B cell (primary cell): ENCODE results near the gene TLR8. TPM values are rescaled to one million over a fixed set of nuclear protein-coding genes. Genes with fewer than 3 reads are reported as not detected.

ENCODE experiments used
- ATAC-seq: fragments of 200-7000 bp; cut with Tn5 transposase; one replicate; pipeline ENCODE4 v1.10.0; 2021; ENCODE audit warnings: low read depth, mild to moderate bottlenecking, moderate number of reproducible peaks, moderate library complexity
- CTCF ChIA-PET: fragments of 350-600 bp; sonication (Branson Sonifier 250); formaldehyde crosslinking; loops from one replicate; lab custom pipeline; 2021; ENCODE audit warnings: antibody characterized with exemption, inconsistent platforms; lab: Charles Lee
- POLR2A ChIA-PET: fragments of 350-600 bp; sonication (Branson Sonifier 250); formaldehyde crosslinking; loops from one replicate; lab custom pipeline; 2021; ENCODE audit warnings: antibody characterized with exemption; lab: Charles Lee
- DNase-seq: peaks from one replicate; pipeline ENCODE4 v3.0.0; 2013
- H2AFZ ChIP-seq: 2 replicates; pipeline ENCODE4 v1.6.1; 2012; ENCODE audit warnings: mild to moderate bottlenecking, low read depth, low read length; ENCODE audit not compliant: insufficient read depth, poor library complexity, severe bottlenecking
- H3K27ac ChIP-seq, 2 donors: 1 replicate in 1 of 2; 2 replicates in 1 of 2; pipeline ENCODE4 v1.5.1; 2012 to 2013; ENCODE audit warnings: low read length in 2 of 2, mild to moderate bottlenecking in 2 of 2, moderate library complexity in 1 of 2
- H3K27me3 ChIP-seq, 4 experiments: fragments of 200-600 bp in 1 of 4; sonication (generic) in 1 of 4; replicated peaks in 1 of 4; 1 replicate in 2 of 4; 2 replicates in 2 of 4; pipeline versions ENCODE4 v1.6.1 to v1.7.0; 2013 to 2016; ENCODE audit warnings: low read length in 3 of 4, mild to moderate bottlenecking in 2 of 4, mixed read lengths in 1 of 4, moderate library complexity in 1 of 4; ENCODE audit not compliant: insufficient read depth in 4 of 4, control insufficient read depth in 3 of 4; ENCODE audit errors: control extremely low read depth in 1 of 4
- H3K36me3 ChIP-seq, 2 experiments: replicated peaks in 1 of 2; 1 replicate in 1 of 2; 2 replicates in 1 of 2; pipeline versions ENCODE4 v1.6.1 to v1.7.1; 2013; ENCODE audit warnings: low read length in 1 of 2; ENCODE audit not compliant: insufficient read depth in 2 of 2, control insufficient read depth in 1 of 2; ENCODE audit errors: control extremely low read depth in 1 of 2, extremely low read depth in 1 of 2
- H3K4me1 ChIP-seq, 2 donors: fragments of 200-600 bp in 1 of 2; sonication (generic) in 1 of 2; 1 replicate in 1 of 2; 2 replicates in 1 of 2; pipeline versions ENCODE4 v1.5.1 to v1.6.1; 2013 to 2017; ENCODE audit warnings: low read length in 2 of 2; ENCODE audit not compliant: control insufficient read depth in 2 of 2, insufficient read depth in 2 of 2
- H3K4me2 ChIP-seq: replicated peaks from 2 replicates; pipeline ENCODE3; 2012; ENCODE audit warnings: mild to moderate bottlenecking, low read depth, low read length; ENCODE audit not compliant: poor library complexity, severe bottlenecking
- H3K4me3 ChIP-seq, 5 experiments: fragments of 200-600 bp in 1 of 5; sonication (generic) in 1 of 5; 1 replicate in 3 of 5; 2 replicates in 2 of 5; pipeline versions ENCODE4 v1.5.1 to v1.7.0; 2011 to 2016; ENCODE audit warnings: low read length in 4 of 5, mild to moderate bottlenecking in 4 of 5, low read depth in 2 of 5, control low read depth in 1 of 5, moderate library complexity in 1 of 5; ENCODE audit not compliant: insufficient read depth in 1 of 5; ENCODE audit errors: control extremely low read depth in 1 of 5, extremely low read depth in 1 of 5
- H3K79me2 ChIP-seq: fragments of 200-600 bp; sonication (generic); one replicate; pipeline ENCODE4 v1.6.0; 2016; ENCODE audit warnings: low read length; ENCODE audit not compliant: control insufficient read depth, insufficient read depth
- H3K9ac ChIP-seq: fragments of 200-600 bp; sonication (generic); 2 replicates; pipeline ENCODE4 v1.6.1; 2017; ENCODE audit warnings: mild to moderate bottlenecking, low read length, moderate library complexity
- H3K9me3 ChIP-seq, 3 donors: one replicate each; pipeline versions ENCODE4 v1.6.1 to v1.7.1; 2013; ENCODE audit warnings: low read length in 2 of 3; ENCODE audit not compliant: control insufficient read depth in 2 of 3, insufficient read depth in 1 of 3; ENCODE audit errors: control extremely low read depth in 1 of 3
- H4K20me1 ChIP-seq: 2 replicates; pipeline ENCODE4 v1.6.0; 2012; ENCODE audit warnings: mild to moderate bottlenecking, low read length; ENCODE audit not compliant: insufficient read depth, control insufficient read depth, poor library complexity, severe bottlenecking
- H3K27ac Mint-ChIP-seq: one replicate; pipeline ENCODE4 v1.8.0; 2021; ENCODE audit warnings: mixed read lengths
- H3K27me3 Mint-ChIP-seq: one replicate; pipeline ENCODE4 v1.8.0; 2021; ENCODE audit warnings: mixed read lengths
- H3K4me1 Mint-ChIP-seq: one replicate; pipeline ENCODE4 v1.8.0; 2021; ENCODE audit warnings: mixed read lengths
- H3K4me3 Mint-ChIP-seq: one replicate; pipeline ENCODE4 v1.8.0; 2021; ENCODE audit warnings: mixed read lengths
- H3K9me3 Mint-ChIP-seq: one replicate; pipeline ENCODE4 v1.8.0; 2022; ENCODE audit warnings: mixed read lengths; ENCODE audit not compliant: insufficient read depth
- CTCF ChIP-seq: fragments of 200-600 bp; IDR thresholded peaks from one replicate; pipeline ENCODE4 v1.8.0; 2022; ENCODE audit warnings: antibody characterized with exemption, mild to moderate bottlenecking
- EZH2 ChIP-seq: IDR thresholded peaks from 2 replicates; pipeline ENCODE4 v1.6.1; 2012; ENCODE audit warnings: borderline replicate concordance, low read depth, mild to moderate bottlenecking, moderate library complexity, low read length; ENCODE audit not compliant: insufficient read depth, poor library complexity, severe bottlenecking
- WGBS: methylation state at CpG from one replicate; pipeline ENCODE4 v1.1.5; 2013; ENCODE audit warnings: missing lambda C conversion rate; ENCODE audit not compliant: insufficient coverage; 5-methylcytosine and 5-hydroxymethylcytosine counted together
- intact Hi-C: fragments of 100-400 bp; cut with micrococcal nuclease; formaldehyde crosslinking; loops from one replicate; pipeline ENCODE4 v1.10.0; 2022
- polyA plus RNA-seq: library from polyadenylated mRNA; depleted of rRNA; stranded (reverse); fragments of >200 nt; gene quantifications from 2 replicates; pipeline ENCODE4 v1.2.3, GENCODE V29; 2012
- total RNA-seq, 2 donors: library from RNA; stranded (reverse); fragments of 120-200 nt in 1 of 2; gene quantifications; 1 replicate in 1 of 2; 2 replicates in 1 of 2; pipeline versions ENCODE4 v1.2.3 to v1.2.4, GENCODE V29; 2013 to 2022

TLR8 gene
- total and polyA plus RNA-seq, 2 donors (not counting 1 experiment from before 2014, with no cell fraction given), result 0.19 to 0.39 TPM

GRCh38 chrX:12874581-12874980 is 31.8 kb upstream of the TLR8 start:
- intact Hi-C loops, result no loop called here
- no peak overlapping the region for H2AFZ ChIP-seq
- no peaks in the 10 kb centered on the region for H3K9me3 ChIP-seq
- Mint-ChIP-seq H3K9me3 (no peaks in the 10 kb centered on the region), H3K27ac (peak overlapping the region; percentile 85), H3K4me1 (peaks cover 62% of the 10 kb centered on the region), H3K4me3 (peak overlapping the region; percentile 38), H3K27me3 (no peaks in the 10 kb centered on the region)
- peak overlapping the region; percentile 52 to 68 for H3K27ac ChIP-seq
- ChIA-PET CTCF (interaction anchor here (0.7 to 1.2 kb wide), 2 partner anchors 19 to 59 kb away, joined by 3 to 4 read pairs; no protein-coding TSS in a partner anchor), POLR2A (no interaction called here)
- H4K20me1 ChIP-seq, result no peaks in the 10 kb centered on the region
- peaks cover 0 to 32% of the 10 kb centered on the region in 2 experiments for H3K36me3 ChIP-seq
- H3K27me3 ChIP-seq, result no peaks in the 10 kb centered on the region
- peak overlapping the region in 1 of 5 experiments; percentile 36 for H3K4me3 ChIP-seq
- peak overlapping the region; percentile 28 for H3K4me2 ChIP-seq
- TF ChIP-seq EZH2 (no peak), CTCF (no peak)
- WGBS, result no CpG with 5 or more reads among the region's 4 CpGs
- H3K9ac ChIP-seq, result no peak overlapping the region
- no peak for DNase-seq
- peak; percentile 35 for ATAC-seq
- H3K4me1 ChIP-seq, result peaks cover 38 to 50% of the 10 kb centered on the region in 2 donors
- H3K79me2 ChIP-seq, result peaks cover 57% of the 10 kb centered on the region

DNA sequence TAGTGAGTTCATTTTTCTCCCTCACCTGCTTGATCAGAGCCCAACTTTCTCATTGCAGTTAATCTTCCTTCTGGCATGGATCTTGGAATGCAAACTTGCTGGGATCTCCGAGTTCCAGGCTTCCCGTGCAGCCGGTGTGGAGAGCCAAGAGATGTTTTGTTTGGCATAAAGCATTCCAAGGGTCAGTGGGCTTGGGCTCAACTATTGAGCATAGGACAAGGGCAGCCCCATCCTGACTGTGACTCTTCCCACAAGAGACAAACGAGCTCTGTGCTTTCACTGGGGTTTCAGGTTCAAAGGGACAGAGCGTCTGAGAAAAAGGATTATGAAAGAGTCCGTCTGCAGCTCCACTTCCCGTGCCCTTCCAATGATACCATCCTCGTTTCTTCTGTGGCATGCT is 29.0 kb upstream of the TLR8 start:
- DNase-seq (no peak), ATAC-seq (no peak)
- Histone ChIP-seq H3K9me3 (no peaks in the 10 kb centered on the region), H3K4me3 (no peak overlapping the region), H3K9ac (no peak overlapping the region), H3K4me1 (peaks cover 23 to 30% of the 10 kb centered on the region in 2 donors), H3K36me3 (peaks cover 0 to 31% of the 10 kb centered on the region in 2 experiments), H3K27me3 (no peaks in the 10 kb centered on the region), H4K20me1 (no peaks in the 10 kb centered on the region), H3K4me2 (no peak overlapping the region), H3K27ac (no peak overlapping the region), H3K79me2 (peaks cover 45% of the 10 kb centered on the region), H2AFZ (no peak overlapping the region)
- intact Hi-C loops, result no loop called here
- peak overlapping the region; percentile 53 for H3K27ac Mint-ChIP-seq
- no peaks in the 10 kb centered on the region for H3K9me3 Mint-ChIP-seq
- peaks cover 48% of the 10 kb centered on the region for H3K4me1 Mint-ChIP-seq
- ChIA-PET CTCF (interaction anchor here (0.6 to 2.6 kb wide), 2 partner anchors 12 to 63 kb away, joined by 3 to 6 read pairs; no protein-coding TSS in a partner anchor), POLR2A (interaction anchor here (0.6 kb wide), 1 partner anchor 619 kb away, joined by 4 read pairs; no protein-coding TSS in a partner anchor)
- no peak overlapping the region for H3K4me3 Mint-ChIP-seq
- TF ChIP-seq CTCF (no peak), EZH2 (no peak)
- H3K27me3 Mint-ChIP-seq, result no peaks in the 10 kb centered on the region
- WGBS, result no CpG with 5 or more reads among the region's 8 CpGs
